ENCODE data around the gene LRIT1.

The LRIT1 gene

GRCh38 chr10:84221916-84222315 is 19.4 kb downstream of the LRIT1 start:
- in situ Hi-C loops (cut with HindIII; ENCODE audit: low sequenced_read_pairs): no loop called here
- DNase-seq (ENCODE audit: low read depth): no peak
- H3K4me3 ChIP-seq (ENCODE audit: low read depth, low read length): no peak overlapping the region
- no peak for TF ChIP-seq CTCF (IDR thresholded peaks at IDR 0.05; ENCODE audit: low read depth, low read length, missing control alignments)

GRCh38 chr10:84217746-84218145 is 23.6 kb downstream of the LRIT1 start:
- H3K4me3 ChIP-seq (ENCODE audit: low read depth, low read length): no peak overlapping the region
- no peak for TF ChIP-seq CTCF (IDR thresholded peaks at IDR 0.05; ENCODE audit: low read depth, low read length, missing control alignments)
- in situ Hi-C loops (cut with HindIII; ENCODE audit: low sequenced_read_pairs): no loop called here
- DNase-seq (ENCODE audit: low read depth): no peak

GRCh38 chr10:84216834-84217233 is 24.5 kb downstream of the LRIT1 start:
- no peak for DNase-seq (ENCODE audit: low read depth)
- no peak overlapping the region for H3K4me3 ChIP-seq (ENCODE audit: low read depth, low read length)
- in situ Hi-C loops (cut with HindIII; ENCODE audit: low sequenced_read_pairs): no loop called here
- no peak for TF ChIP-seq CTCF (IDR thresholded peaks at IDR 0.05; ENCODE audit: low read depth, low read length, missing control alignments)

GRCh38 chr10:84214612-84215235 is 26.6 kb downstream of the LRIT1 start:
- in situ Hi-C loops (cut with HindIII; ENCODE audit: low sequenced_read_pairs): no loop called here
- H3K4me3 ChIP-seq (ENCODE audit: low read depth, low read length): no peak overlapping the region
- TF ChIP-seq CTCF (IDR thresholded peaks at IDR 0.05; ENCODE audit: low read depth, low read length, missing control alignments): peak; percentile 32
- DNase-seq (ENCODE audit: low read depth): no peak

GRCh38 chr10:84214046-84214572 is 27.2 kb downstream of the LRIT1 start:
- no peak overlapping the region for H3K4me3 ChIP-seq (ENCODE audit: low read depth, low read length)
- DNase-seq (ENCODE audit: low read depth): no peak
- in situ Hi-C loops (cut with HindIII; ENCODE audit: low sequenced_read_pairs): no loop called here
- no peak for TF ChIP-seq CTCF (IDR thresholded peaks at IDR 0.05; ENCODE audit: low read depth, low read length, missing control alignments)

- in situ Hi-C loops (cut with HindIII; ENCODE audit: low sequenced_read_pairs): no loop called here
- DNase-seq (ENCODE audit: low read depth): no peak
- H3K4me3 ChIP-seq (ENCODE audit: low read depth, low read length): no peak overlapping the region
- no peak for TF ChIP-seq CTCF (IDR thresholded peaks at IDR 0.05; ENCODE audit: low read depth, low read length, missing control alignments)
Measured at GRCh38 chr10:84213076-84213475, 28.3 kb downstream of the LRIT1 start.
